HCT116 (cell line): ENCODE data around the gene GOLGA1. TPM values are rescaled to one million over a fixed set of nuclear protein-coding genes. Genes with fewer than 3 reads are reported as not detected.

ENCODE experiments used
- ATAC-seq: fragments of 200-7000 bp; cut with Tn5 transposase; 2 replicates; pipeline ENCODE4 v1.9.1; 2020; ENCODE audit warnings: mild to moderate bottlenecking, moderate library complexity
- BruUV-seq: library from RNA; stranded (reverse); fragments of 400-500 nt; replicated peaks from 2 replicates; lab custom pipeline; 2021; lab: Mats Ljungman, UMichigan
- CTCF ChIA-PET: fragments of 300-600 bp; sonication (Branson Sonifier 250); formaldehyde crosslinking; loops from one replicate; lab custom pipeline; 2021; ENCODE audit warnings: antibody characterized with exemption; lab: Charles Lee
- POLR2A ChIA-PET: fragments of 300-600, 350-600 bp; sonication (Branson Sonifier 250); formaldehyde crosslinking; loops from one replicate; lab custom pipeline; 2021; ENCODE audit warnings: antibody characterized with exemption; lab: Charles Lee
- RAD21 ChIA-PET, 2 experiments: fragments of 300-600 bp; sonication (Branson Sonifier 250); formaldehyde crosslinking; loops; one replicate each; lab custom pipeline; 2023; ENCODE audit warnings: low total read pairs in 2 of 2; ENCODE audit not compliant: uncharacterized antibody in 2 of 2, unreplicated experiment in 2 of 2, low non-redundant PET in 1 of 2; lab: Charles Lee
- DNase-seq: peaks from one replicate; pipeline ENCODE4 v3.0.0-alpha.2; 2010; ENCODE audit warnings: low read depth, low spot score
- H2AFZ ChIP-seq: fragments of 200-600 bp; shearing (Covaris generic), sonication (generic); 2 replicates; pipeline ENCODE4 v1.6.1; 2017; ENCODE audit warnings: low read depth, mixed run types, mixed read lengths, antibody characterized with exemption, low read length; ENCODE audit not compliant: poor library complexity, severe bottlenecking
- H3K27ac ChIP-seq: 2 replicates; pipeline ENCODE4 v1.5.1; 2012; ENCODE audit warnings: low read depth, low read length
- H3K27me3 ChIP-seq: fragments of 200-600 bp; sonication (generic); 2 replicates; pipeline ENCODE4 v1.6.1; 2016; ENCODE audit warnings: mixed run types, low read length, mixed read lengths; ENCODE audit not compliant: insufficient read depth
- H3K36me3 ChIP-seq, 2 experiments: fragments of 200-500 bp in 1 of 2; fragments of 200-600 bp in 1 of 2; sonication (Bioruptor generic) in 1 of 2; sonication (generic) in 1 of 2; 2 replicates each; pipeline versions ENCODE4 v1.5.1 to v1.6.1; 2014 to 2016; ENCODE audit warnings: low read length in 2 of 2, inconsistent platforms in 1 of 2, mixed read lengths in 1 of 2, mixed run types in 1 of 2; ENCODE audit not compliant: insufficient read depth in 2 of 2, control insufficient read depth in 1 of 2
- H3K4me1 ChIP-seq, 2 experiments: fragments of 200-600 bp in 1 of 2; sonication (generic) in 1 of 2; 2 replicates each; pipeline versions ENCODE4 v1.5.1 to v1.6.1; 2012 to 2017; ENCODE audit warnings: low read length in 2 of 2, inconsistent platforms in 1 of 2, mild to moderate bottlenecking in 1 of 2, mixed read lengths in 1 of 2, mixed run types in 1 of 2, moderate library complexity in 1 of 2; ENCODE audit not compliant: insufficient read depth in 2 of 2, control insufficient read depth in 1 of 2
- H3K4me2 ChIP-seq: fragments of 200-600 bp; sonication (generic); 2 replicates; pipeline ENCODE4 v1.6.1; 2017; ENCODE audit warnings: mixed run types, low read length, mixed read lengths
- H3K4me3 ChIP-seq, 2 experiments: fragments of 200-600 bp in 1 of 2; sonication (generic) in 1 of 2; replicated peaks in 1 of 2; 2 replicates each; pipeline ENCODE4 v1.5.1; 2011 to 2016; ENCODE audit warnings: low read length in 2 of 2, control low read depth in 1 of 2, low read depth in 1 of 2, mild to moderate bottlenecking in 1 of 2, mixed read lengths in 1 of 2, mixed run types in 1 of 2
- H3K79me2 ChIP-seq: fragments of 200-600 bp; sonication (generic); 2 replicates; pipeline ENCODE4 v1.6.1; 2017; ENCODE audit warnings: mild to moderate bottlenecking, mixed run types, low read length, moderate library complexity, mixed read lengths; ENCODE audit not compliant: insufficient read depth
- H3K9ac ChIP-seq: fragments of 200-600 bp; sonication (generic); 2 replicates; pipeline ENCODE4 v1.6.1; 2016; ENCODE audit warnings: low read length, mixed read lengths
- H3K9me2 ChIP-seq: fragments of 200-600 bp; sonication (generic), shearing (Covaris generic); 2 replicates; pipeline ENCODE4 v1.6.1; 2017; ENCODE audit warnings: mixed run types, mild to moderate bottlenecking, moderate library complexity; ENCODE audit not compliant: insufficient read depth
- H3K9me3 ChIP-seq, 2 experiments: fragments of 200-500 bp in 1 of 2; fragments of 200-600 bp in 1 of 2; sonication (Bioruptor generic) in 1 of 2; sonication (generic) in 1 of 2; 2 replicates each; pipeline ENCODE4 v1.6.1; 2014 to 2017; ENCODE audit warnings: low read length in 2 of 2, mixed read lengths in 2 of 2, inconsistent platforms in 1 of 2, low read depth in 1 of 2, mild to moderate bottlenecking in 1 of 2, mixed run types in 1 of 2, moderate library complexity in 1 of 2; ENCODE audit not compliant: control insufficient read depth in 1 of 2, insufficient read depth in 1 of 2
- H4K20me1 ChIP-seq: fragments of 200-600 bp; sonication (generic), shearing (Covaris generic); 2 replicates; pipeline ENCODE4 v1.6.1; 2017; ENCODE audit warnings: mixed run types, mild to moderate bottlenecking, moderate library complexity; ENCODE audit not compliant: insufficient read depth
- ATF3 ChIP-seq: IDR thresholded peaks from 2 replicates; pipeline ENCODE4 v1.6.1; 2012
- CBX3 ChIP-seq: IDR thresholded peaks from 2 replicates; pipeline ENCODE4 v1.6.1; 2012; ENCODE audit warnings: low read depth
- CTCF ChIP-seq, 3 experiments: fragments of 200-600 bp in 1 of 3; sonication (generic) in 1 of 3; IDR thresholded peaks in 2 of 3; conservative IDR thresholded peaks in 1 of 3; 2 replicates each; pipeline ENCODE4 v1.5.1; 2012 to 2017; ENCODE audit warnings: low read depth in 2 of 3, low read length in 2 of 3, antibody characterized with exemption in 1 of 3, borderline replicate concordance in 1 of 3, control low read depth in 1 of 3, mild to moderate bottlenecking in 1 of 3, mixed read lengths in 1 of 3, mixed run types in 1 of 3, moderate library complexity in 1 of 3; ENCODE audit not compliant: insufficient read depth in 1 of 3
- EGR1 ChIP-seq: IDR thresholded peaks from 2 replicates; pipeline ENCODE4 v1.6.1; 2012; ENCODE audit warnings: low read depth
- EZH2 ChIP-seq: fragments of 200-600 bp; sonication (generic); IDR thresholded peaks from 2 replicates; pipeline ENCODE4 v1.6.1; 2017; ENCODE audit warnings: antibody characterized with exemption, mixed run types
- EZH2phosphoT487 ChIP-seq: fragments of 200-600 bp; IDR thresholded peaks from 2 replicates; pipeline ENCODE4 v1.6.1; 2018; ENCODE audit warnings: antibody characterized with exemption, borderline replicate concordance
- FOSL1 ChIP-seq: IDR thresholded peaks from 2 replicates; pipeline ENCODE4 v1.6.1; 2012; ENCODE audit warnings: low read depth
- JUND ChIP-seq: IDR thresholded peaks from 2 replicates; pipeline ENCODE4 v1.6.1; 2012
- POLR2A ChIP-seq: IDR thresholded peaks from 2 replicates; pipeline ENCODE4 v1.7.0; 2011; ENCODE audit warnings: borderline replicate concordance; ENCODE audit not compliant: insufficient read depth, insufficient read length; ENCODE audit errors: extremely low read depth
- RAD21 ChIP-seq: IDR thresholded peaks from 2 replicates; pipeline ENCODE4 v1.6.1; 2012; ENCODE audit warnings: low read depth, mild to moderate bottlenecking
- SP1 ChIP-seq: IDR thresholded peaks from 2 replicates; pipeline ENCODE4 v1.6.1; 2012; ENCODE audit warnings: low read depth
- TCF7L2 ChIP-seq: IDR thresholded peaks from 2 replicates; pipeline ENCODE4 v1.7.0; 2011; ENCODE audit warnings: borderline replicate concordance, inconsistent platforms; ENCODE audit not compliant: insufficient read depth, insufficient read length; ENCODE audit errors: extremely low read depth
- ZBTB33 ChIP-seq: IDR thresholded peaks from 2 replicates; pipeline ENCODE4 v1.6.1; 2011; ENCODE audit warnings: mild to moderate bottlenecking, low read length, moderate library complexity; ENCODE audit not compliant: insufficient replicate concordance; ENCODE audit errors: extremely low read depth
- ZFX ChIP-seq: fragments of 450-650 bp; IDR thresholded peaks from 2 replicates; pipeline ENCODE4 v1.6.1; 2017
- intact Hi-C: fragments of 100-400 bp; cut with micrococcal nuclease; formaldehyde crosslinking; loops from 2 replicates; pipeline ENCODE4 v1.10.0; 2022
- total RNA-seq: library from RNA; stranded (reverse); gene quantifications from one replicate; pipeline ENCODE4 v1.2.1, GENCODE V29; 2021; ENCODE audit not compliant: unreplicated experiment

The GOLGA1 gene
- total RNA-seq, 1 experiment from 2014 or later, result 13.1 TPM

GRCh38 chr9:124869466-124869985, 71.4 kb downstream of the GOLGA1 start:
- no peaks in the 10 kb centered on the region for H3K9me3 ChIP-seq
- BruUV-seq, result no TSS peak
- CTCF ChIA-PET, result no interaction called here
- H3K4me2 ChIP-seq, result peak overlapping the region; percentile 84
- intact Hi-C loops, result no loop called here
- no peaks in the 10 kb centered on the region for H3K27me3 ChIP-seq
- H3K4me3 ChIP-seq, result peak overlapping the region; percentile 91 to 94
- H2AFZ ChIP-seq, result no peak overlapping the region
- H3K4me1 ChIP-seq, result peaks cover 19 to 48% of the 10 kb centered on the region in 2 experiments
- RAD21 ChIA-PET, result no interaction called here
- no peak for DNase-seq
- peak overlapping the region; percentile 98 for H3K9ac ChIP-seq
- H3K9me2 ChIP-seq, result no peaks in the 10 kb centered on the region
- peak; percentile 15 for ATAC-seq
- peaks cover 4 to 24% of the 10 kb centered on the region in 2 experiments; a peak in 2 of 4 replicates for H3K36me3 ChIP-seq
- H3K27ac ChIP-seq, result peak overlapping the region; percentile 96
- no peak for TF ChIP-seq EZH2phosphoT487
- TF ChIP-seq ATF3, result no peak
- peak; percentile 50 for TF ChIP-seq ZFX
- TF ChIP-seq CBX3, result no peak
- no peak for TF ChIP-seq EGR1
- H4K20me1 ChIP-seq, result peaks cover 17% of the 10 kb centered on the region; the same call in 1 of the 2 replicates
- peaks cover 76% of the 10 kb centered on the region for H3K79me2 ChIP-seq
- POLR2A ChIA-PET, result no interaction called here

GRCh38 chr9:124868511-124869465, 72.1 kb downstream of the GOLGA1 start:
- ChIA-PET CTCF (no interaction called here), RAD21 (no interaction called here)
- peak; percentile 40 for DNase-seq
- peak; percentile 28 for TF ChIP-seq ZBTB33
- TF ChIP-seq SP1, result no peak
- peak; percentile 10 for TF ChIP-seq TCF7L2
- TF ChIP-seq FOSL1, result no peak
- TF ChIP-seq EZH2, result no peak
- TF ChIP-seq RAD21, result no peak
- no peak for TF ChIP-seq POLR2A
- peak; percentile 91 for TF ChIP-seq ZFX
- TF ChIP-seq CTCF (IDR thresholded peaks at IDR 0.05 in 2 of 3, conservative IDR thresholded peaks at IDR 0.05 in 1 of 3; ENCODE audit: borderline replicate concordance in 1 of 3, insufficient read depth in 1 of 3, low read depth in 2 of 3, low read length in 2 of 3), result peak in 2 of 3 experiments; percentile 27 to 57; a peak in 4 of 6 replicates
- TF ChIP-seq JUND, result no peak
- TF ChIP-seq EZH2phosphoT487, result no peak

More at GRCh38 chr9:124868511-124869465, 72.1 kb downstream of the GOLGA1 start:
- peak overlapping the region; percentile 91 to 94 for H3K4me3 ChIP-seq
- intact Hi-C loops, result no loop called here
- H3K9ac ChIP-seq, result peak overlapping the region; percentile 98
- H3K9me2 ChIP-seq, result no peaks in the 10 kb centered on the region
- no peak overlapping the region for H2AFZ ChIP-seq
- POLR2A ChIA-PET, result no interaction called here
- peaks cover 0 to 21% of the 10 kb centered on the region in 2 experiments; a peak in 1 of 4 replicates for H3K36me3 ChIP-seq
- peak overlapping the region; percentile 96 for H3K27ac ChIP-seq
- H3K27me3 ChIP-seq, result no peaks in the 10 kb centered on the region
- H3K9me3 ChIP-seq, result no peaks in the 10 kb centered on the region
- H3K4me2 ChIP-seq, result peak overlapping the region; percentile 84
- ATAC-seq, result peak; percentile 86
- H3K79me2 ChIP-seq, result peaks cover 68% of the 10 kb centered on the region
- BruUV-seq, result TSS peak; percentile 92
- peaks cover 20 to 52% of the 10 kb centered on the region in 2 experiments for H3K4me1 ChIP-seq
- H4K20me1 ChIP-seq, result peaks cover 16% of the 10 kb centered on the region; the same call in 1 of the 2 replicates
